HS-5 (cell line): ENCODE data around the gene CTAG1A.
"Not testable (repeated sequence)": the region's sequence is repeated elsewhere in the genome, so short reads cannot be mapped to it uniquely, and the experiment has no call there.

Experiments used
- DNase-seq: peaks from one replicate; pipeline ENCODE4 v3.0.0-alpha.2; 2012; ENCODE audit warnings: low read depth

Gene CTAG1A

DNA sequence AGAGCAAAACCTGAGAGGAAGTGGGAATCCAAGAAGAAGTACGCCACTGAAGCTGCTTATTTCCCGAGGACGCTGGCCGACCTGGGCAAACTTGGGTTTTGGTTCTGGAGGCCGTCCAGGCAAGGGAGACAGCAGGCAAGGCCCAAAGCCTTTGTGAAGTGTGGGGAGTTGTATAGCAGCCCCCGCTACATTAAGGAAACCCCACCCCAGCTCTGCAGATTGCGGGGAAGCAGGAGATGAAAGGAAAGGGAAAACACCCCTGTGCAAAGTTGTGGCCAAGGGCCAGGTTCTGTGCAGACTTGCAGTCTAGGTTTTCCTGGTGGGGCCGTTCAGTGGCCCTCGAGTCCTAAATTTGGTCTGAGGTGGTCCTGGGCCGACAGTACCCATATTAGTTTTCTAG is 11.9 kb upstream of the CTAG1A start:
- DNase-seq: not testable (repeated sequence)

DNA sequence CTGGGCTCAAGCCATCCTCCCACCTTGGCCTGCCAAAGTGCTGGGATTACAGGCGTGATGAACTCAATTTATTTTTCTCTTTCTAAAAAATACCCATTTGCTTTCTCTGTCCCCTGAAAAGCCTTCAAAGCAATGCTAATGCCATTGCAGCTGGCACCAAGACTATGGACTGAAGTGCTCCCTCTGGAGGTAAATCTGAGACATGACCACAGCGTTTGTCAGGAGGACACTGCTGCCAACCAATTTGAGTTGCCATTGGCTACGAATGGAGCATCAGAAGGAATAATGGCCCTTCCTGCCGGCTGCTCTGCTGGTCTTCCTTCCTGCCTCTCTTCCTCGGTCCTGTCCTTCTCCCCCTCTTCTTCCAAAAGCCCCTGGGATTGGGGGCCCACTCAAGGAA is 9.9 kb upstream of the CTAG1A start:
- not testable (repeated sequence) for DNase-seq

DNA sequence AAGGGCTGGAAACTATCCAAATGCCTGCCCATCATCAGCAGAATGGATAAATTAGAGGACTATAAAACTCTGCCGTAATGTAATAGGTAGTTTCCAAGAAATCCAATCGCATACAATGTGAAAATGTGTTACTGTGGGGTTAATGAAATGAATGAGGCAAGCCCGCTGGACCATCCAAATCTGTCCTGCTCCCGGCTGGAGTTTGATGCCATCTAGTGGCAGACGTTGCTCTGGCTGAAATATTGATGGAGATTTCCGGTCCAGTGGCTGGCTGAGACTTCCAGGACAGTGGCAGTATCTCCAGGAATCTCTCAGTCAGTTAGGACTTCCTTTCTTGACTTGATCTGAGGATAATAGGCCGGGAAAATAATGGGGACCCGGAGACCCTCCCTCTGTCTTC is 1.9 kb upstream of the CTAG1A start:
- DNase-seq: not testable (repeated sequence)

DNA sequence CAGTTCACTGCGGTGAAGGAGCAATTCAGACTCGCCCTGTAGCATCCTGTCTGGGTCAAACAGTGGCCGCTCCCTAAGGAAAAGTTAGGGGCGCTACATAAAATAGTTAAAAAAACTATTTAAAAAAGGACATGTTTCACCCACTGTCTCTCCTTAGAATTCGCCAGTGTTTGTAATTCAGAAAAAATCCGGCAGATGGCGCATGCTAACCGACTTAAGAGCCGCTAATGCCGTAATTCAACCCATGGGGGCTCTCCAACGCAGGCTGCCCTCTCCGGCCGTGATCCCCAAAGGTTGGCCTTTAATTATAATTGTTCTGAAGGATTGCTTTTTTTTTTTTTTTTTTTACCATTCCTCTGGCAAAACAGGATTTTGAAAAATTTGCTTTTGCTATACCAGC is 5.5 kb downstream of the CTAG1A start:
- DNase-seq: not testable (repeated sequence)

DNA sequence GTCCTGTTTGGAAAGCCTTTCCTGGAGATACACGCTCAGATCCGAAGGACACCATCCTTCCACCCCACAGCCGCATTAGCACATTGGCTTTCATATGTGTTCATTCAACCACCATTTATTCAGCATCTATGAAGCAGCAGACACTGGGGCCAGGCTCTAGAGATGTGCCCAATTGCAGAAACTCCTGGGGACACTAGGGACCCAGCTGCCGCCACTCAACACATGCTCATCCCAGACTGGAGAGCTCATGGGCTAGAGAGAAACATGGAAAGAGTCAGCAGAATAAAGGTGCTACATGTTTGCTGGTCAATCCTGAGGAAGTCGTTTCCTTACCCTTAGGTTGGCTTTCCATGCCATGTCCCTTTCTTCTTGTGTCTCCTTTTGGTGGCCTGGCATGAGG is 7.6 kb downstream of the CTAG1A start:
- no peak for DNase-seq

DNA sequence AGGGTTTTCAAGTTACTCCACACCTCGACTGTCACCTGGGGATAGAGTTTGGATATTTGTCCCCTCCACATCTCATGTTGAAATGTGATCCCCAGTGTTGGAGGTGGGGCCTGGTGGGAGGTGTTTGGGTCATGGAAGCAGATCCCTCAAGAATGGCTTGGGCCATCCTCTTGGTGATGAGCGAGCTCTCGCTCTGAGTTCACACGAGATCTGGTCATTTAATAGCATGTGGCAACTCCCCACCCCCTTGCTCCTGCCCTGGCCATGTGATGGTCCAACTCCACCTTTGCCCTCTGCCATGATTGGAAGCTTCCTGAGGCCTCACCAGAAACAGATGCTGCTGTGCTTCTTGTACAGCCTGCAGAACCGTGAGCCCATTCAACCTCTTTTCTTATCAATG is 8.3 kb downstream of the CTAG1A start:
- DNase-seq: no peak

DNA sequence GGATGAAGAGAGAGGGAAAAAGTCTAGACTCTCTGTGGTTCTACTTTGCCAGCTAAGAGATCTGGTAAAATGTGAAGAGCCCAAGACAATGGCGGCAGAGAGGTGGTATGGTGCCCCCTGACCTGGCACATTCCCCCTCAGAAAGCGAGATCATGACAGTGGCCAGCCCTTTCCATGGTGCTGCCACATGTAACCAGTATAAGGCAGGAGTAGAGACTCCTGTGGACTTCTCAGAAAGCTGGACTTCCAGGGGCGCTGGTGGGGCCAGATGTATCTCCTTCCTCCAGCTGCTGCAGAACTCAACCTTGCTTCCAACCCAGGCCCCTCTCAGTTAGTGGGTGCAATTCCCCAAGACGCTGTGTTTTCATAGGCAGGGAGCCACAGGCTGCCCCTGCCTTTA is 9.6 kb downstream of the CTAG1A start:
- no peak for DNase-seq

DNA sequence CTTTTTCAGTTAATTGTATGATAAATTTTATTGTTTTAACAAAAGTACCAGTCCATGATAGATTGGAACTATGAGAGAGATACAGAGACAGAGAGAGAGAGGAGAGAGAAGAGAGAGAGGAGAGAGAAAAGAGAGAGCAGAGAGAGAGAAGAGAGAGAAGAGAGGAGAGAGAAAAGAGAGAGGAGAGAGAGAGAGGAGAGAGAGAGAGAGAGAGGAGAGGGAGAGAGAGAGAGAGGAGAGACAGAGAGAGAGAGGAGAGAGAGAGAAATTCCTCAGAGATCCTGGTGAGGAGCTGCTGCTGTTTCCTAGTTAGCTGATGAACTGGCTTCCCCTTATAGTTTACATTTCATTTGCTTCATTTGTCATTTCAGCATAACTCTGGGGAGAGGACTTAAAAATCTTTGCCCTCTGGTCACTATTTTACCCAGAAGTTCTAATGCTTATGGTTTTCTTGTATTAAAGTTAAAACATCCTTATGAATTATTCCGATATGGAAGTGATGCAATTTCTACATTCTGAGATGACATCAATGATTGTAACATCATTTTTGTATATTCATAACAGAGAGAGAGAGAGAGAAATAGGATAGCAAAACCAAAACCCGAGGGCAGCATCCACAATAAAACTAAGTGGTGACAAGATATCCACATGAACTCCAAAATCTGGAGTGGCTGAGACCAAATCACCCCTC is 10.8 kb downstream of the CTAG1A start:
- DNase-seq: no peak

DNA sequence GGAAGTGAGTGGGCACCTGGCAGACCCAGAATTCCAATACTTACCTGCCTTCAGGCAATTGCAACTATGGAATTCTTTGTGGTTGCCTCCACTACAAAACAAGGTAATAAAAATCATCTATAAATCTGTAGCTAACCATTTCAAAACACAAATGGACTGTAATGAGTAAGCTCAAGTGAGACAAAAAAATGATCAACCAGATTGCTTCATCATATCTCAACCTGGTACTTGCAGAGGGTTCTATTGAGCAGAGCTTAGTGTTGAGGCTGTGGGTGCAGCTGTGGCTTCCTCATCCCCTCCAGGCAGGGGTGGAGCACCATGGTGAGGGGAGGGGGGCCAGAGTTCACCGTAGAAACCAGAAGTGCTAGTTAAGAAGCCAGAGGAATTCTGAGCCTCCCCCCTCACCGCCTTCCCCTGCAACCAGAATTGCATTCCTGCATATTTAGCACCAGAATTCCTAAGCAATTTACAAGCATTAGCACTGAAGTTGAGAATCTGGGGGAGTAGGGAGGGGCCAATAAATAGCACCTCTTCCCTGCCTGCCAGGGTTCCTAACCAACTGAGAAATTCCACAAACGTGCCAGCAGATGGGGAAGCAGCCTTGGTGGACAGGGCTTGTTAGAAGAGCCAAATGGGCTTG is 11.5 kb downstream of the CTAG1A start:
- DNase-seq: no peak

DNA sequence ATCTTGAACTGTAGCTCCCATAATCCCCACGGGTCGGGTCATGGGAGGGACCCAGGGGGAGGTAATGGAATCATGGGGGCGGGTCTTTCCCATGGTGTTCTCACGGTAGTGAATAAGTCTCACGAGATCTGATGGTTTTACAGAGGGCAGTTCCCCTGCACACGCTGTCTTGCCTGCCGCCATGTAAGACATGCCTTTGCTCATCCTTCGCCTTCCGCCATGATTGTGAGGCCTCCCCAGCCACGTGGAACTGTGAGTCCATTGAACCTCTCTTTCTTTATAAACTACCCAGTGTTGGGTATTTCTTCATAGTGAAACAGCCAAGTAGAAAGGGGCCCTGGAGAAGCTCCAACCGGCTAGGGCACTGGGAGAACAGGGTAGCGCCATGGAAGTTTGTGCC is 12.3 kb downstream of the CTAG1A start:
- DNase-seq: no peak

DNA sequence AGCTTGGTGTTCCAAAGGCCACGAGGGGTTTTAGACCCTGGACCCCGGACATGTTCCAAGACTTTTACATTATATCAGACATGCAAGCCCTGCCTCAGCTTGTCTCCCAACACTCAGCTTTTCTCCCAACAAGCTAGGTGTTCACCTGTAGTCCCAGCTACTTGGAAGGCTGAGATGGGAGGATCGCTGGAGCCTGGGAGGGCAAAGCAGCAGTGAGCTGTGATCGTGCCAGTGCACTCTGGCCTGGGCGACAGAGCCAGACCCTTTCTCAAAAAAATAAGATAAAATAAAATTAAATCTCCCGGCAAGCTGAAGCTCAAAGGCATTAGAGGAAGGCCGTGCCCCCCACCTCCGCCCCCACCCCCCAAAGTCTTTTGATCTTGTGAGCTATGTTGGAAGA is 13.7 kb downstream of the CTAG1A start:
- DNase-seq: no peak

DNA sequence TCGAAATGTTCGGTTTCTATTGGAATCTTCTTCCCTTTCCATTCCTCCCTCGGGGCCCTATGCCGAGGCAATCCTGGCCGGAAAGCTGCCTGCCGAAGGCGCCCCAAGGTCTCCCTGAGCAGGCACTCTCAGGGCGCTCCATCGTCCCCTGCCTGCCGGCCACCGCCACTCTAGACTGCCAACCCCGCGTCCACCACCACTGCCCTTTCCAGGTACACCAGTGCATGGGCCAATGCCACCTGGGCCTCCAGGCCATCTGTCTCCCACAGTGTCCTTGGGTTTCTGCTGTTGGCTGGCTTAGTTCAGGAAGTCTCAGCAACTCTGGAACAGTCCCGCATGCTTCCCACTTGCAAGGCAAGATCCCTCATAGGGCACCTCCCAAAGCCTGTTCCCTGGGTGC is 14.6 kb downstream of the CTAG1A start:
- DNase-seq: no peak

DNA sequence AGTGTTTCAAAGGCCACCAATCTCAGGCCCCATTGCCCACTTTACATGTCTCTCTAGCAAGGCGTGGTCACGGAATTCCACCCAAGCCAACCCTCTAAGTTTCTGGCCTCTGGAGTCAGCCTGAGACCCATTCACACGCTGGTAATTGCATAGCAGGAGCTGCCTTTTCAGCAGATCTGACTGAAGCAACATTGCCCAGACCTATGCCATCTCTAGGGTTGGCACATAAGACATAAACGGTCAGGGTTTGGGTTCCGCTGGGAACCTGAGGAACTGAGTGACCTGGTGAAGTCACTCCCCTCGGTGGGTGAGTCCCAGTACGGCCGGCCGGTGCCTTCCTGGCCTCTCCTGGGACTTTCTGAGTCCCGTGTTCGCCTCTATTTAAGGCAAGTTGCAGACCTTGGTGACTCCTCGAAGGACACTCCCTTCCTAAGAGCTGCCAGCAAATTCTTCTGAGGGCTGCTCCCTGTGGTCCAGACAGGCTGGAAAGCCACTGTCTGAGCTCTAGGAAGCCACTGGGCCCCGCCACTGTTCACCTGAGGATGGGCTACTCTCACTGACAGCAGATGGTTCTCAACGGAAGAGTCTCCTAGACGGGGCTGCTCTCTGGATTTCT is 15.9 kb downstream of the CTAG1A start:
- no peak for DNase-seq

DNA sequence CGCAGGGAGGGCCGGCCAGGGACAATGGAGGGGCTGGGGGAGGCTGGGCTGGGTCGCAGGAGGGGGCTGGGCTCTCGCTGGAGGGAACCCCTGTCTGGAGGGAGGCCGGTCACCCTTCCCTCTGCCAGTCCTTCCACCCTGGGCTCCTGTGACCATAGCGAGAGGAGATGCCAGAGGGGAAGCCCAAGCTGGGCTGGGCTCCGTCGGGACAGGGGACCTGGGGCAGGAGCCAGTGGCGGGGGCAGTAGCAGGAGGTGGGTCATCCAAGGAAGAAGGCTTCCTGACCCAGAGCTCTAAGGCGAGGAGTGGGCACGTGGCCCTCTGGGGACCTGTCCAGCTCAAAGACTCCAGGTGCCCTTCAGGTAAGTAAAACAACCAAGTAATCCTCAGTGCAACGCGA is 17.3 kb downstream of the CTAG1A start:
- no peak for DNase-seq

DNA sequence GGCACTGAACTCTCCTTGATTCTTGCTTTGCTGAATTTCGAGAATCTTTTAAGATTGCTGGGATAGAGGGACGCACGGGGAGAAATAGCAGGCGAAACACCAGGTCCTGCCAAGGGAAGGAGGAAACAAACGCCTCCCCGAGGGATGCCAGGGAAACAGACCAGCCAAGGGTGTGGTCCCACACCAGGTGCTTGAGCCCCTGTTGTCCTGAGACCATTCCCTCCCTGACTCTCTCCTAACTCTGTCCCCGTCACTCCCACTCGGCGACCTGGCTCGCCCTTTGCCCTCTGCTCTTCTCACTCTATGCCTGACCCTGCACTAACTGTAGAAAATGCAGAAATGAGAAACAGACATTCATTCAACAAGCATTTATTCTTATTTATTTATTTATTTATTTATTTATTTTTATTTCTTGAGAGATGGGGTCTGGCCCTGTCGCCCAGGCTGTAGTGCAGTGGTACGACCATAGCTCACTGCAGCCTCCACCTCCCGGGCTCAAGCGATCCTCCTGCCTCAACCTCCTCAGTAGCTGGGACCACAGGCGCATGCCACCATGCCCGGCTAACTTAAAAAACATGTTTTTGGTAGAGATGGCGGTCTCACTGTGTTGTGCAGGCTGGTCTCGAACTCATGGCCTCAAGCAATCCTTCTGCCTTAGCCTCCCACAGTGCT is 18.0 kb downstream of the CTAG1A start:
- DNase-seq: no peak

DNA sequence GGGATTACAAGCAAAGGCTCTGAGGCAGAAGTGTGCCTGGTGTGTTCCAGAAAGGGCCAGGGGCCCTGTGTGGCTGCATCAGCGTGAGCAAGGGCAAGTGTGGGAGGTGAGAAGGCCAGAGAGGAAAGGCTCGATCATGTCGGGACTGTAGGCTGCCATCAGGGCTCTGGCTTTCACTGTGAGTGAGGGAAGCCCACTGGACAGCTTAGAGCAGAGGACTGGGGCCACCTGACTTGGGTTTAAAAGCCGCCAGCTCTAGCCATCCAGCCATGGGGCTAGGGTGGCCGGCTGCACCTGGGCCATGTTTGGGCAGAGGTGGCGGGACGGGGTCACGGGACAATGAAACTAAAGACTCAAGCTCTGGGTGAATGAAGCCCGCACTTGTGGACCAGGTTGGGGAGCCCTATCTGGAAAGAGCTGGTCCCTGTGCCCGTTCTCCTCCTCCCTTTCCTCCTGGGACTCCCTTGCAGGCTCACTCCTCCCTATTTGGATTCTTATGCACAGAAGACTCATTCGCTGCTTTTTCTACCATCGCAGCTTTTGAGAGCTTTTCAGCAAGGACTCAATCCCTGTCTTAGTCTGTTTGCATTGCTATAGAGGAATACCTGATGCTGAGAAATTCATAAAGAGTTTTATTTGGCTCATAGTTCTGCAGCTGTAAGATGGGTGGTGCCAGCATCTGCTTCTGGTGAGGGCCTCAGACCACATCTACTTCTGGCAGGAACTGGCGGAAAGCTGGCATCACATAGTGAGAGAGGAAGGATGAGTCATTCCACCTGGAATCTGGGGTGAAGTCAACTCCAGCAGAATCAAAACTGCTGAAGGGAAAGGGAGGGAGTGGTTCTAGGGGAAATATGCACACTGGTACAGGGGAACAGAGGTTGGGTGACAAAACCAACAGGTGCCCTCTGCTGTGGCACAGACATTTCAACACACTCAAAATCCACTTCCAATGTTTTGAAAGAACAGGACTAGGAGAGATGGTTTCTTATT is 18.8 kb downstream of the CTAG1A start:
- no peak for DNase-seq

DNA sequence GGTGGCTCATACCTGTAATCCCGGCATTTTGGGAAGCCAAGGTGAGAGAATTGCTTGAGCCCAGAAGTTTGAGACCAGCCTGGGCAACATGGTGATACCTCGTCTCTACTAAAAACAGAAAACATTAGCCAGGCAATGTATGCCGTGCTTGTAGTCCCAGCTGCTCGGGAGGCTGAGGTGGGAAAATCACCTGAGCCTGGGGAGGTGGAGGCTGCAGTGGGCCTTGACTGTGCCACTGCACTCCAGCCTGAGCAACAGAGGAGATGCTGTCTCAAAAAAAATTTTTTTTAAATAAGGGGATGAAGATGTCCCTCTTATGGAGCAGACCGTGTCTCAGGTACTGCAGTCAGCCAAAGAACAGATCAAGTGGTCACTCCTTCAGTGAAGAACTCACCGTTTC is 20.6 kb downstream of the CTAG1A start:
- DNase-seq: no peak

DNA sequence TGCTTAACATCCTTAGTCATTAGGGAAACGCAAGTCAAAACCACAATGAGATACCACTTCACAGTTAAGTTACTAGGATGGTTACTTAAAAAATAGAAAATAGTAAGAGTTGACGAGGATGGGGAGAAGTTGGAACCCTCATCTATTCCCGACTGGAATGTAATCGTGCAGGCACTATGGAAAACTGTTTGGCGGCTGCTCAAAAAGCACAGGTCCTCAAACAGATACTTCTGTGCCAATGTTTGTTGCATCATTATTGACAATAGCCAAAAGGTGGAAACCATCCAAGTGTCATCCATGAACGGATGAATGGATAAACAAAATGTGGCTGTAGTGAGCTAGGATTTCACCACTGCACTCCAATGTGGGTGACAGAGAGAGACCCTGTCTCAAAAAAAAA is 22.4 kb downstream of the CTAG1A start:
- DNase-seq: no peak

DNA sequence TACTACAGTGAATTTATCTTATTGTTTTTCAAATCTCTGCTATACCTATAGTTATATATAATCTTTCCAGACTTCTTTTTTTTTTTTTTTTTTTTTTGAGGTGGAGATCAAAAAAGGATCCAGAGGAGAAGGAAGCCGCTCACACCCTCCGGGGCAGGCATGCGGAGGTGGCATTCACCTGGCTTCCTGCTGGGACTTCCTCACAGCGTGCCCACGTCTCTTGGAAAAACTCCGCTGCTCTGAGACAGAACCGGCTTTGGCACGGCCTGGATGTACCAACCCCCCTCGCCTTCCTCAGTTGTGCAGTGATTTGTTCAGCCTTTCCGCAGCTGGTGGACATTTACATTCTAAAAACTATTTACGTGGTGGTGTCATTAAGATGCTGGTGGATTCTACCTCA is 23.0 kb downstream of the CTAG1A start:
- DNase-seq: not testable (repeated sequence)

DNA sequence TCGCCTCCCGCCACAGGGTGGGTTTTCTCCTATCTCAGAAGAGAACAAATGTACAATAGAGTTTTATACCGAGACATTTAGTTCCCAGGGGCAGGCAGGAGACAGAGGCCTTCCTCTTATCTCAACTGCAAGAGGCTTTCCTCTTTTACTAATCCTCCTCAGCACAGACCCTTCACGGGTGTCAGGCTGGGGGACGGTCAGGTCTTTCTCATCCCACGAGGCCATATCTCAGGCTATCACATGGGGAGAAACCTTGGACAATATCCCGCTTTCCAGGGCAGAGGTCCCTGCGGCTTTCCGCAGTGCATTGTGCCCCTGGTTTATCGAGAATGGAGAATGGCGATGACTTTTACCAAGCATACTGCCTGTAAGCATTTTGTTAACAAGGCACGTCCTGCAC is 23.9 kb downstream of the CTAG1A start:
- DNase-seq: not testable (repeated sequence)

DNA sequence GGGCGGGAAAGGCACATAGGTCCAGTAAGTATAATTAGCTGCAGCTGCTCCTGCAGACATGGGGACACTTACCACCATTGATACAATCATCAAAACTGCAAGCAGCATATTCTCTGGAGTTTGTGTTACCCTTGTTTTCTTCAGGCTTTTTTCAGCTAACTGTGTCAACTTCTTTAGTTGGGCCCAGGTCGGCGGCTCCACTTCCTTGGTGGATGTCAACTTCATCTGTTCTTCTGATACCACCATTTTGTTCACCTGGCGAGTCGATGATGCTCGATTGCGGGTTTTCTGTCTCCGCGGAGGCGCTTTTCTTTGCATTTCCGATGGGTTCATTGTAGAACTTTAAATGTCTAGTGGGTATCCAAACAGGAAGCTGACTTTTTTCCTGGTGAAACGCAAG is 26.2 kb downstream of the CTAG1A start:
- DNase-seq: not testable (repeated sequence)

DNA sequence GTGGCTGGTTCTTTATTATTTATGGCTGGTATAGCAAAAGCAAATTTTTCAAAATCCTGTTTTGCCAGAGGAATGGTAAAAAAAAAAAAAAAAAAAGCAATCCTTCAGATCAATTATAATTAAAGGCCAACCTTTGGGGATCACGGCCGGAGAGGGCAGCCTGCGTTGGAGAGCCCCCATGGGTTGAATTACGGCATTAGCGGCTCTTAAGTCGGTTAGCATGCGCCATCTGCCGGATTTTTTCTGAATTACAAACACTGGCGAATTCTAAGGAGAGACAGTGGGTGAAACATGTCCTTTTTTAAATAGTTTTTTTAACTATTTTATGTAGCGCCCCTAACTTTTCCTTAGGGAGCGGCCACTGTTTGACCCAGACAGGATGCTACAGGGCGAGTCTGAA is 28.7 kb downstream of the CTAG1A start:
- not testable (repeated sequence) for DNase-seq
